Nephron (organoid): ENCODE results near the gene SCLT1.
A peak's percentile ranks its signal among the peaks of the same experiment; 100 is the strongest.

Source experiments
- H3K27ac Mint-ChIP-seq, 3 experiments: 2 replicates each; pipeline ENCODE4 v1.8.0; 2020; ENCODE audit warnings: mixed read lengths in 3 of 3, mild to moderate bottlenecking in 2 of 3, moderate library complexity in 1 of 3
- H3K27me3 Mint-ChIP-seq: 2 replicates; pipeline ENCODE4 v1.8.0; 2021; ENCODE audit warnings: low read depth, mild to moderate bottlenecking, moderate library complexity, mixed read lengths
- H3K36me3 Mint-ChIP-seq: 2 replicates; pipeline ENCODE4 v1.8.0; 2020; ENCODE audit warnings: low read depth, mixed read lengths
- H3K4me1 Mint-ChIP-seq: 2 replicates; pipeline ENCODE4 v1.8.0; 2020; ENCODE audit warnings: mixed read lengths
- H3K4me3 Mint-ChIP-seq, 3 experiments: 2 replicates each; pipeline ENCODE4 v1.8.0; 2020; ENCODE audit warnings: mild to moderate bottlenecking in 3 of 3, mixed read lengths in 3 of 3, moderate library complexity in 2 of 3
- H3K9me3 Mint-ChIP-seq: 2 replicates; pipeline ENCODE4 v1.8.0; 2020; ENCODE audit warnings: mixed read lengths
- CTCF ChIP-seq, 3 experiments: fragments of 200-600 bp; sonication (generic); IDR thresholded peaks; one replicate each; pipeline ENCODE4 v1.5.0; 2021; ENCODE audit warnings: antibody characterized with exemption in 3 of 3; ENCODE audit not compliant: unreplicated experiment in 3 of 3

SCLT1 gene

GRCh38 chr4:128861856-128862518, 231.4 kb downstream of the SCLT1 start:
- TF ChIP-seq CTCF (IDR thresholded peaks at IDR 0.05; ENCODE audit: unreplicated experiment in 3 of 3), result no peak
- no peak overlapping the region for H3K27ac Mint-ChIP-seq
- peaks cover 51% of the 10 kb centered on the region for H3K4me1 Mint-ChIP-seq
- peaks cover 54% of the 10 kb centered on the region for H3K36me3 Mint-ChIP-seq
- H3K4me3 Mint-ChIP-seq, result no peak overlapping the region
- peaks cover 4% of the 10 kb centered on the region for H3K27me3 Mint-ChIP-seq
- no peaks in the 10 kb centered on the region for H3K9me3 Mint-ChIP-seq

GRCh38 chr4:128859887-128860677, 233.3 kb downstream of the SCLT1 start:
- Mint-ChIP-seq H3K36me3 (peaks cover 57% of the 10 kb centered on the region), H3K4me3 (no peak overlapping the region), H3K27me3 (peaks cover 4% of the 10 kb centered on the region), H3K9me3 (no peaks in the 10 kb centered on the region), H3K27ac (peak overlapping the region; percentile 8 to 55 (median 42)), H3K4me1 (peaks cover 63% of the 10 kb centered on the region)
- no peak for TF ChIP-seq CTCF (IDR thresholded peaks at IDR 0.05; ENCODE audit: unreplicated experiment in 3 of 3)

GRCh38 chr4:128858879-128859671, 234.3 kb downstream of the SCLT1 start:
- Mint-ChIP-seq H3K36me3 (peaks cover 66% of the 10 kb centered on the region), H3K4me1 (peaks cover 65% of the 10 kb centered on the region), H3K27ac (peak overlapping the region; percentile 8 to 42 (median 39)), H3K9me3 (no peaks in the 10 kb centered on the region), H3K27me3 (peaks cover 4% of the 10 kb centered on the region), H3K4me3 (peak overlapping the region in 2 of 3 experiments; percentile 0 to 19)
- TF ChIP-seq CTCF (IDR thresholded peaks at IDR 0.05; ENCODE audit: unreplicated experiment in 3 of 3), result no peak

GRCh38 chr4:128856246-128856645, 237.1 kb downstream of the SCLT1 start:
- Mint-ChIP-seq H3K4me1 (peaks cover 49% of the 10 kb centered on the region), H3K27ac (no peak overlapping the region), H3K4me3 (no peak overlapping the region), H3K9me3 (no peaks in the 10 kb centered on the region), H3K27me3 (no peaks in the 10 kb centered on the region), H3K36me3 (peaks cover 75% of the 10 kb centered on the region)
- TF ChIP-seq CTCF (IDR thresholded peaks at IDR 0.05; ENCODE audit: unreplicated experiment in 3 of 3), result no peak

- peaks cover 45% of the 10 kb centered on the region for H3K4me1 Mint-ChIP-seq
- H3K4me3 Mint-ChIP-seq, result no peak overlapping the region
- H3K9me3 Mint-ChIP-seq, result no peaks in the 10 kb centered on the region
- no peak for TF ChIP-seq CTCF (IDR thresholded peaks at IDR 0.05; ENCODE audit: unreplicated experiment in 3 of 3)
- H3K36me3 Mint-ChIP-seq, result peaks cover 76% of the 10 kb centered on the region
- H3K27me3 Mint-ChIP-seq, result no peaks in the 10 kb centered on the region
- no peak overlapping the region for H3K27ac Mint-ChIP-seq
Observed at GRCh38 chr4:128855621-128856020, 237.7 kb downstream of the SCLT1 start.
